NK-92 (cell line): ENCODE data around the gene CHRNB4.

Source experiments
- DNase-seq: peaks from one replicate; lab custom pipeline; 2025; ENCODE audit not compliant: unreplicated experiment; lab: John Stamatoyannopoulos, UW

CHRNB4 gene

GRCh38 chr15:78634210-78635145 lies 6.5 kb downstream of the CHRNB4 start:
- DNase-seq = no peak

- no peak for DNase-seq
Observed at GRCh38 chr15:78633348-78633747, 7.7 kb downstream of the CHRNB4 start.

GRCh38 chr15:78630886-78631633 lies 9.9 kb downstream of the CHRNB4 start:
- no peak for DNase-seq

DNA sequence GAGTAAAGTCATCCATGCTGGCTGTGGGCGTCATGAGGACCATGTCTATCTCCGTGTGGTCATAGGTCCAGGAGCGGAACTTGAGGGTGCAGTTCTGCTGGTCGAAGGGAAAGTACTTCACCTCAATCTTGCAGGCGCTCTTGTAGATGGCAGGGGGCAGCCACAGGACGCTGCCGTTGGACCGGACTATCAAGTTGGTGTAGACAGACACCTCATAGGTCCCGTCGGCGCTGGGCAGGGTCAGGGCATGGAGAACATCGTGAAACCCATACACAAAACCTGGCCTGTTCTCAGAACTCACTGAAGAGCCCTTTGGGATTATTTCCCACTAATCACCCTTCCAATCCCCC lies 11.3 kb downstream of the CHRNB4 start:
- DNase-seq = no peak

DNA sequence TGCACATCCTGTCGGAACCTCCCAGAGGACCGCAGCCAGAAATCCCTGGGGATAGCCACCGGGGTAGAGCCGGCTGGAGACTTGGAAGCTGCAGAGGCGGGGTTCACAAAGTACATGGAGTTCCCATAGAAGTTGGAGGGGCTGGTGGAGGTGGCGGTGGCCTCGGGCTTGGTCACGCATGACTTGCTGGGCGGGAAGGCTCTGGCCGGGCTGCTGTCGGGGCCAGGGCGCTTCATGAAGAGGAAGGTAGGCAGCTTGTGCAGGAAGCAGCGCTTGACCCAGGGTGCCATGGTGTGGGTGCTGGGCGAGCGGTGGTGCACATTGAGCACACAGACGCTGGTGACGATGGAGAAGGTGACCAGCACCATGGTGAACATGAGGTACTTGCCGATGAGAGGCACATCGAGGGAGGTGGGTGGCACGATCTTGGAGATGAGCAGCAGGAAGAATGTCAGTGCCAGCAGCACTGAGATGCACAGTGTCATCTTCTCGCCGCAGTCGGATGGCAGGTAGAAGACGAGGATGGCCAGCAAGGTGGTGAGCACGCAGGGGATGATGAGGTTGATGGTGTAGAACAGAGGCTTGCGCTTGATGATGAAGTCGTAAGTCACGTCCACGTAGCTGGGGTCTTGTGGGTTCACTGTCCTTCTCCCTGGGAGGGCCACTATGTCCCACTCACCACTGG lies 11.8 kb downstream of the CHRNB4 start:
- no peak for DNase-seq

- no peak for DNase-seq
Observed at GRCh38 chr15:78628227-78628626, 12.8 kb downstream of the CHRNB4 start.

- DNase-seq = no peak
Observed at GRCh38 chr15:78627348-78627747, 13.7 kb downstream of the CHRNB4 start.

- no peak for DNase-seq
Observed at GRCh38 chr15:78626381-78626995, 14.5 kb downstream of the CHRNB4 start.

DNA sequence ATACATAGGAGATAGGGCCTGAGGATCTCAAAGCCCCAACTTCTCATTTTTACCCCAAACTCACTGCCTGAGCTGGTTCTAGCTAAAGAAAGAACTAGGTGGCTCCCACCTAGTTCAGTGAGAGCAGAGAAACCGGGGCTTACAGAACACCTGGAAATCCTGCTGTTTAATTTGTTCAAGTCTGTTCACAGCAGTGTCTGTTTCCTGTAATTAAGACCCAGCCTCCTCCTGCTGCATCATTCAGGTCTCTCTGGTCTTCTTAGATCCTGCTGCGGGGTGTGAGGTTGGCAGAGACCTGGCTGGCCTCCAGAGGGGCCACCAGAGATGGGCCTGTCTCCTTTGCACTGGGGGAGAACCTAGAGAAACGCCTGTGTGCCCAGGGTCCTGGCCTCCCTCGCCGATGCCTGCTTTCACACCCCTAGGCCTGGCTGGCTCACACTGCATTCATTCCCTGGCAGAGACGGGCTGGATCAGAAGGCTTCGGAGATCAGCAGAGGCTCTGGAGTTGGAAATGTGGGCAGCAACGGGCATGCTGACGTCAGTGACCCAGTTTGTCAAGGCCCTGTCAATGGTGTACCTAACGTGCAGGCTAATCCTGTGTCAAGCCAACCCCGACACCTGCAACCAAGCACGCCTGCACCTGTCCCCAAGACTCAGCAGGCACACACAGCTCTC lies 15.3 kb downstream of the CHRNB4 start:
- no peak for DNase-seq

DNA sequence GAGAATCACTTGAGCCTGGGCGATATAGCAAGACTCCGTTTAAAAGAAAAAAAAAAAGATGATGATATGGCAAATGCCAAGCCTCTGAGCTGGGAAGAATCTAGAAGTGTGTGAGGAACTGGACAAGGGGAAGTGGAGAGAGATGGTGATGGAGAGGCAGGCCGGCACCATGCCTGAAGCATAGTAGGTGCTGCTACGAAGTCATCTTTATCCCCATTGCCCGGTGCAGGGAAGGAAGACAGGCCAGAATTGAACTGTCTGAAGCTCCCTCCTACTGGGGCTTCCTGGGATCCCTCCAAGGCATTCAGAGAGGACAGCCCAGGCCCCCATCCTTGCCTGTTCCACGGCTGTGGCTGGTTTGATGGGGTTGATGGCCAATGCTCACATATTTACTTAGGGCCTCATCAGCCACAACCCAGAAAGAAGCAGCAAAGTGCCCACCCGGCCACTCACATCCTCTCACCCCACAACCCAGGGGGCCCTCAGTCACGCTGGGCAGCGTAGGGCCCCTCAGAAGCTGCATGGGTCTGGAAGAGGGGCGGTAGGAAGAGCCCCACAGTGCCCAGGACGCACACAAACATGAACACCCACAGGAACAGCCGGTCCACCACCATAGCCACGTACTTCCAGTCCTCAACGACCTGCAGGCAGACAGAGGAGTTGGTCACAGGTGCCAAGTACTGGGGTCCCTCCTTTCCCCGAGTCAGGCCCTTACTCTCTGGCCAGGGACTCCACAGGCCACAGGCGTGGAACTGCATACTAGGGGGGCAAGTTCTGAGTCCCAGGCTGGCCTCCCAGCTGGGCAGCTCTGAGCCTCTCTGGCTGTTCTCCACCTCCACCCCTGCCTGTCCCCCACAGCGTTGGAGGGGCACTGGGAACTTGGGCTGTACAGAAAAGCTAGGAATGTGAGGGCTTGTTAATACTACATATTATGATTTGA lies 16.1 kb downstream of the CHRNB4 start:
- DNase-seq = no peak

GRCh38 chr15:78623786-78624497 lies 17.1 kb downstream of the CHRNB4 start:
- DNase-seq = no peak

GRCh38 chr15:78621810-78622402 lies 19.1 kb downstream of the CHRNB4 start:
- no peak for DNase-seq

DNA sequence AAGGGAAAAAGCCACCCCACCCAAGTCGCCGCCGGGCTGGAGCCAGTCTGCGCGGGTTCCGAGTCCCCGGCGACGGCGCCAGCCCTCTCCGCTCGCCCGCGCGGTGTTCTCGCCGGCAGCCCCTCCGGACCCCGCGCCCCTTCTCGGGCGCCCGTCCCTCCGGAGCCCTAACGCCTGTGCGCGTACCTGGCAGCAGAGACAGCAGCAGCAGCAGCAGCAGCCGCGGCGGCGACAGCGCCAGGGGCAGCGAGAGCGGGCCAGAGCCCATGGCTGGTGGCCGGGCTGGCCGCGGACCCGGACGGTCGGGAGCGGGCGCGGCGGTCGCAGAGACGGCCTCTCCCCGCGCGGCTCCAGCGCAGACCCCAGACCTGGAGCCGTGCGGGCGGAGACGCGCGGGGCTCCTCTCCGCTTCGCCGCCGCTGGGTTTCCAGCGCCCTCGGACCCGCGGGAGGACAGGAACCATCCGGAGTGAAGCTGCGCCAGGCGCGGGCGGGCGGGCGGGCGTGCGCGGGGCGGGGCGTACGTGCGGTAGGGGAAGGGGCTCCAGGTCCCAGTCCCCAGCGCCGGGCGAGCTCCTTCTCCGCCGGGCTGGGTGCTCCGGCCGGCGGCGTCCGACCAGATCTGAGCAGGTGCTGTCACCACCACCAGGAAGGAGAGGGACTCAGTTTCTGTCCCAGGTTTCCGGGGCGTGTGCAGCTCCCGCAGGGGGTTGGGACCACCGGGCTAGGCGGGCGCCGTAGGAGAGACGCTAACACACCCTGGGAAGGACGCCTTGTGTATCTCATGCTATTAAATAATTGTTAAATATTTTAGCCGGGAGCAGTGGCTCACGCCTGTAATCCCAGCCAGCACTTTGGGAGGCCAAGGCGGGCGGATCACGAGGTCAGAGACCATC lies 20.2 kb downstream of the CHRNB4 start, which contains the start of gene CHRNA3:
Gene CHRNA3 (minus strand): TSS at position 470 of the 895 bp plus-strand sequence. CDS start 202 bp downstream, at position 268.
- no peak for DNase-seq

- no peak for DNase-seq
Observed at GRCh38 chr15:78620021-78620526, 20.9 kb downstream of the CHRNB4 start.

- no peak for DNase-seq
Observed at GRCh38 chr15:78619022-78619950, 21.7 kb downstream of the CHRNB4 start.

DNA sequence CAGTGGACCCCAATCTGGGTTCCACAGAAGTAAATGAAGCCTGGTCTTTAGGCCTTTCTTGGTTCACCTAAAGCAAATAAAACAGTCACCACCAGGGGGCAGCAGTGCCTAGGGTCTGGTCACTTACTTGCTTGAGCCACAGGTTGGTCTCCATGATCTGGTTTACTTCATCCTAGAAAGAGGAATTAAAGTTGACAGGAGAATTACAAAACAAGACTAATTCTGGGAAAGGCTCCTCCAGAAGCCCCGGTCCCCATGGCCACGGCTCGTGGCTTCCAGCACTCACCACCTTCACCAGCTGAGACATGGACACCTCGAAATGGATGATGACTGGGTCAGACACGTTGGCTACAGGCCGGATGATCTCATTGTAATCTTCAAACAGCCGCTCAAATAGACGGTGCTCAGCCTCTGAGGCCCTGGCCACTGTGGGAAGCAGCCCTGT lies 22.5 kb downstream of the CHRNB4 start:
- no peak for DNase-seq
